ENCODE results near the gene LRRK2. TPM values are rescaled to one million over a fixed set of nuclear protein-coding genes. Genes with fewer than 3 reads are reported as not detected.
"Not testable (repeated sequence)": the region's sequence is repeated elsewhere in the genome, so short reads cannot be mapped to it uniquely, and the experiment has no call there.

LRRK2 gene
- total RNA-seq, 2 experiments from 2014 or later = 0.23 to 0.80 TPM

DNA sequence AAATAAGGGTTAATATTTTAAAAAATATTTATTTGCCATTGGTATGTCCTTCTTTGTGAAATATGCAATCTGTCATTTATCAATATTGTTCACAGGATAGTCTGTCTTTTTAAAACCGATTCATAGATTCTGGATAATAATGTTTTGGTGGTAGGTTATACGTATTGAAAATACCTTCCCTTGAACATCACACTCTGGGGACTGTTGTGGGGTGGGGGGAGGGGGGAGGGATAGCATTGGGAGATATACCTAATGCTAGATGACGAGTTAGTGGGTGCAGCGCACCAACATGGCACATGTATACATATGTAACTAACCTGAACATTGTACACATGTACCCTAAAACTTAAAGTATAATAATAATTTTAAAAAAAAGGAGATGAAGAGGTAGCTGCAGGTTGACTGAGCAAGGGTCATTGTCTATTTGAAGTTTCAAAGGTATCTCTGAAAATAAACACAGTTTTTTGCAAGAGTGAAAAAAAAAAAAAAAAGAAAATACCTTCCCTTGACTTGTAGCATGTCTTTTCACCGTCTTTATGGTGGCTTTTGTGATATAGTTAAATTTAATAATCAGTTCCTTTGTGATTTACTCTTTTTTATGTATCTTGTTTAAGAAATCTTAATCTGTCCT lies 19.8 kb downstream of the LRRK2 start:
- CTCF ChIA-PET = interaction anchor here (0.6 kb wide), 1 partner anchor 472 kb away, joined by 4 read pairs; no protein-coding TSS in a partner anchor

GRCh38 chr12:40248034-40248433 lies 23.2 kb downstream of the LRRK2 start:
- no peak for ATAC-seq
- H3K36me3 Mint-ChIP-seq = no peaks in the 10 kb centered on the region
- no peak overlapping the region for H3K4me3 Mint-ChIP-seq
- H3K27me3 Mint-ChIP-seq = no peaks in the 10 kb centered on the region
- H3K27ac Mint-ChIP-seq = no peak overlapping the region
- CTCF ChIA-PET = no interaction called here
- no peaks in the 10 kb centered on the region for H3K9me3 Mint-ChIP-seq (ENCODE audit: low read depth)
- no peak for DNase-seq
- H3K4me1 Mint-ChIP-seq = no peaks in the 10 kb centered on the region

More for the DNA sequence above, 19.8 kb downstream of the LRRK2 start:
- H3K4me1 Mint-ChIP-seq; ATAC-seq; DNase-seq; H3K4me3 Mint-ChIP-seq; H3K9me3 Mint-ChIP-seq (ENCODE audit: low read depth); H3K27ac Mint-ChIP-seq; H3K36me3 Mint-ChIP-seq; H3K27me3 Mint-ChIP-seq: not testable (repeated sequence)

- DNase-seq (no peak), ATAC-seq (no peak)
- no peaks in the 10 kb centered on the region for H3K27me3 Mint-ChIP-seq
- no peaks in the 10 kb centered on the region for H3K36me3 Mint-ChIP-seq
- H3K27ac Mint-ChIP-seq = no peak overlapping the region
- H3K4me3 Mint-ChIP-seq = no peak overlapping the region
- no peaks in the 10 kb centered on the region for H3K9me3 Mint-ChIP-seq (ENCODE audit: low read depth)
- no peaks in the 10 kb centered on the region for H3K4me1 Mint-ChIP-seq
- CTCF ChIA-PET = no interaction called here
These were observed 23.9 kb downstream of the LRRK2 start for GRCh38 chr12:40248585-40249297.

DNA sequence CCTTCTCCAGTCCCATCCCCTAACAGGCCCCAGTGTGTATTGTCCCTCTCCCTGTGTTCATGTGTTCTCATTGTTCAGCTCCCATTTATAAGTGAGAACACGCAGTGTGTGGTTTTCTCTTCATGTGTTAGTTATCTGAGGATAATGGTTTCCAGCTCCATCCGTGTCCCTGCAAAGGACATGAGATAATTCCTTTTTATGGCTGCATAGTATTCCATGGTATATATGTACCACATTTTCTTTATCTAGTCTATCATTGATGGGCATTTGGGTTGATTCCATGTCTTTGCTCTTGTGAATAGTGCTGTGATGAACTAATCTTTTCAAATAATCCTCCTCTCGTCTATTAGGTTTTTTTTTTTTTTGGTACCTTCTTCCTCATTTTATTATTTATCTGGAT lies 25.9 kb downstream of the LRRK2 start:
- DNase-seq; CTCF ChIA-PET; H3K4me1 Mint-ChIP-seq; H3K4me3 Mint-ChIP-seq; H3K9me3 Mint-ChIP-seq (ENCODE audit: low read depth); H3K36me3 Mint-ChIP-seq; H3K27ac Mint-ChIP-seq; H3K27me3 Mint-ChIP-seq; ATAC-seq: not testable (repeated sequence)

DNA sequence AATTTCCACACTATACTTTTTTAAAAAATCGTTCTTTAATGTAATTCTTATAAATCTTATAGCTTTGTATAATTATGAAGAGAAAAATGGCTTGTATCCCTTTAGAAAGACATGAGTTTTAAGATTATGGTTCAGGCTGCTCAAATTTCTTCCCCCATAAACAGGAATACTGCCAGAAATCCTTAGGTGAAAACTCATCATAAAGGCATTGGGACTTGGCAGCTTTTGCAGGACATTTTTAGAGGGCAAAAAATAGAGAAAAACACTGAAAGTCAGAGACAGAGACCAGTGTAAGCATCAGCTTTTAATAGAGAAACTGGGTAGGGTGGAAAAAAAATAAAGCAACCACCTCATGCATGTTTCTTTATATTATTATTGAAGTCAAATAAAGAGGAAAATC lies 29.1 kb downstream of the LRRK2 start:
- no peak overlapping the region for H3K27ac Mint-ChIP-seq
- H3K4me3 Mint-ChIP-seq = no peak overlapping the region
- H3K9me3 Mint-ChIP-seq (ENCODE audit: low read depth) = no peaks in the 10 kb centered on the region
- CTCF ChIA-PET = no interaction called here
- no peaks in the 10 kb centered on the region for H3K27me3 Mint-ChIP-seq
- DNase-seq (no peak), ATAC-seq (no peak)
- H3K36me3 Mint-ChIP-seq = no peaks in the 10 kb centered on the region
- no peaks in the 10 kb centered on the region for H3K4me1 Mint-ChIP-seq

- CTCF ChIA-PET = no interaction called here
- no peaks in the 10 kb centered on the region for H3K36me3 Mint-ChIP-seq
- ATAC-seq (no peak), DNase-seq (no peak)
- no peaks in the 10 kb centered on the region for H3K9me3 Mint-ChIP-seq (ENCODE audit: low read depth)
- no peak overlapping the region for H3K27ac Mint-ChIP-seq
- no peaks in the 10 kb centered on the region for H3K4me1 Mint-ChIP-seq
- no peak overlapping the region for H3K4me3 Mint-ChIP-seq
- H3K27me3 Mint-ChIP-seq = no peaks in the 10 kb centered on the region
These were observed 29.8 kb downstream of the LRRK2 start for GRCh38 chr12:40254455-40255085.

DNA sequence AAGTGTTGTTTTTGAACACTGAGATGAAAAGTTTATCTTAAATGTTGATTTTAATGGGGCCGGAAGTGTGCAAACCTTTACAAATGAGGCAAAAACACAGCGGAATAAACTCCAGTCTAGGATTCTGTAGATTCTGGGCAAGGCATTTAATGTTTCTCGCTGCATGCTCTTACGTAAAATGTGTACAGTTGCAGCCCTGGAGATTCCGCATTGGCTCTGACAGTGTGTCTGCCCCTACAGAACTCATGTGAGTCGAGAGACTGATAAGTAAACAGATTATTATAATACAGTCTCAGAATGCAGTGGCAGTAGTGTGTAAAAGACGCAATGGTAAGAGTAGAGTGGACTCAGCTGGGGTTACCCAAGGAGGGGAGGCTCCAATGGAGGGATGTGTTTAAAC lies 33.6 kb downstream of the LRRK2 start:
- Mint-ChIP-seq H3K27ac (no peak overlapping the region), H3K36me3 (no peaks in the 10 kb centered on the region), H3K9me3 (ENCODE audit: low read depth) (no peaks in the 10 kb centered on the region), H3K4me3 (no peak overlapping the region), H3K27me3 (no peaks in the 10 kb centered on the region), H3K4me1 (no peaks in the 10 kb centered on the region)
- CTCF ChIA-PET = no interaction called here
- ATAC-seq = no peak
- no peak for DNase-seq

DNA sequence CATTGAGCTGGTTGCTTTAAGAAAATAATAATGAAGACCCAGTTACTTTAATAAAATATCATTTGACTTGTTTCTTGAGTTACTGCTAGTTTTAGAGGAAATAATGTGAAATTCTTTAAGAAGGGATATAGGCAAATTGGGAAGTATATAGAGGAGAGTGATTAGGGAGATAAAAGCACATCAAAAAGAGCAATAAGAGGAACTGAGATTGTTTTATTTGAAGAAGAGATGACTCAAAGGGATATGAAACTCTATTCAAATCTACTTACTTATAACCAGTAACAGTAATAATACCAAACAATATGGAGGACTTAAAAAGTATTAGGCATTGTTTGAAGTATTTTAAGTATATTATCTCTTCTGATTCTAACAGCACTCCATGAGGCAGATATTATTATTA lies 37.1 kb downstream of the LRRK2 start:
- Mint-ChIP-seq H3K4me3 (no peak overlapping the region), H3K4me1 (no peaks in the 10 kb centered on the region), H3K9me3 (ENCODE audit: low read depth) (peaks cover 5% of the 10 kb centered on the region), H3K27me3 (no peaks in the 10 kb centered on the region), H3K27ac (no peak overlapping the region), H3K36me3 (no peaks in the 10 kb centered on the region)
- CTCF ChIA-PET = no interaction called here
- ATAC-seq = no peak
- DNase-seq = no peak

- H3K36me3 Mint-ChIP-seq = no peaks in the 10 kb centered on the region
- ATAC-seq (no peak), DNase-seq (no peak)
- H3K4me1 Mint-ChIP-seq = no peaks in the 10 kb centered on the region
- CTCF ChIA-PET = no interaction called here
- no peaks in the 10 kb centered on the region for H3K27me3 Mint-ChIP-seq
- H3K27ac Mint-ChIP-seq = no peak overlapping the region
- no peak overlapping the region for H3K4me3 Mint-ChIP-seq
- peaks cover 5% of the 10 kb centered on the region for H3K9me3 Mint-ChIP-seq (ENCODE audit: low read depth)
These were observed 37.9 kb downstream of the LRRK2 start for GRCh38 chr12:40262657-40263056.

- H3K27ac Mint-ChIP-seq = no peak overlapping the region
- CTCF ChIA-PET = no interaction called here
- no peaks in the 10 kb centered on the region for H3K36me3 Mint-ChIP-seq
- H3K9me3 Mint-ChIP-seq (ENCODE audit: low read depth) = peaks cover 5% of the 10 kb centered on the region
- H3K4me1 Mint-ChIP-seq = no peaks in the 10 kb centered on the region
- no peak for ATAC-seq
- no peak for DNase-seq
- no peaks in the 10 kb centered on the region for H3K27me3 Mint-ChIP-seq
- no peak overlapping the region for H3K4me3 Mint-ChIP-seq
These were observed 39.0 kb downstream of the LRRK2 start for GRCh38 chr12:40263616-40264409.

- no peak for ATAC-seq
- Mint-ChIP-seq H3K27me3 (no peaks in the 10 kb centered on the region), H3K4me1 (no peaks in the 10 kb centered on the region), H3K9me3 (ENCODE audit: low read depth) (no peaks in the 10 kb centered on the region), H3K36me3 (no peaks in the 10 kb centered on the region), H3K27ac (no peak overlapping the region), H3K4me3 (no peak overlapping the region)
- CTCF ChIA-PET = no interaction called here
- no peak for DNase-seq
These were observed 47.3 kb downstream of the LRRK2 start for GRCh38 chr12:40271981-40272664.

GRCh38 chr12:40281791-40282364 lies 57.1 kb downstream of the LRRK2 start:
- Mint-ChIP-seq H3K9me3 (ENCODE audit: low read depth) (no peaks in the 10 kb centered on the region), H3K27me3 (no peaks in the 10 kb centered on the region), H3K4me1 (no peaks in the 10 kb centered on the region), H3K27ac (no peak overlapping the region), H3K4me3 (no peak overlapping the region), H3K36me3 (no peaks in the 10 kb centered on the region)
- CTCF ChIA-PET = interaction anchor here (1.1 kb wide), 1 partner anchor 14 kb away, joined by 4 read pairs; no protein-coding TSS in a partner anchor
- DNase-seq (no peak), ATAC-seq (no peak)

GRCh38 chr12:40286583-40286982 lies 61.8 kb downstream of the LRRK2 start:
- ATAC-seq (no peak), DNase-seq (no peak)
- H3K4me3 Mint-ChIP-seq = no peak overlapping the region
- no peaks in the 10 kb centered on the region for H3K9me3 Mint-ChIP-seq (ENCODE audit: low read depth)
- CTCF ChIA-PET = no interaction called here
- H3K36me3 Mint-ChIP-seq = no peaks in the 10 kb centered on the region
- H3K27ac Mint-ChIP-seq = no peak overlapping the region
- no peaks in the 10 kb centered on the region for H3K27me3 Mint-ChIP-seq
- no peaks in the 10 kb centered on the region for H3K4me1 Mint-ChIP-seq

Data from activated CD8-positive, alpha-beta memory T cell treated with anti-CD3 and anti-CD28 coated beads, Interleukin-2, amount 10 ng/mL, durations not matched to agents 7 days and 5 days (primary cell).